Thyroid gland (tissue), 4 donors: ENCODE results near the gene C16orf82.

Experiments
- POLR2A ChIP-seq, 2 donors: fragments of 450-650 bp; IDR thresholded peaks; one replicate each; pipeline ENCODE4 v1.6.1; 2017; ENCODE audit warnings: antibody characterized with exemption in 2 of 2, mild to moderate bottlenecking in 2 of 2, moderate library complexity in 1 of 2
- TF ChIP-seq, protein P1 (sequence below), 6 experiments: fragments of 200-600 bp in 3 of 6; fragments of 450-650 bp in 3 of 6; sonication (generic) in 3 of 6; IDR thresholded peaks; one replicate each; pipeline ENCODE4 v1.5.1; 2016 to 2019; ENCODE audit warnings: antibody characterized with exemption in 6 of 6, mild to moderate bottlenecking in 2 of 6, inconsistent platforms in 1 of 6, moderate library complexity in 1 of 6

DNA sequence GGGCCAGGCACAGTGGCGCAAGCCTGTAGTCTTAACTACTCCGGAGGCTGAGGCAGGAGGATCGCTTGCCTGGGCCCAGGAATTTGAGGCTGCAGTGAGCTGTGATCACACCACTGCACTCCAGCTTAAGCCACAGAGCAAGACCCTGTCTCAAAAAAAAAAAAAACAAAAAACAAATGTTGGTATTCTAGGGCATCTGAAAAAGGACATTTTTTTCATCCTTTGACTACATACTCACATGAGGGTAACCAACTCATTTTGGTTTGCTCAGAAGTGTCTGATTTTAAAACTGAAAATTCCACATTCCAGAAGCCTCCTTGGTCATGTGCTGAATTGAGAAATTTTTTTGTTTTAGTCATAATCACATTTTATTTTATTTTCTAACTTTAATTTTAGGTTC is 12.7 kb upstream of the C16orf82 start:
- TF ChIP-seq, protein P1, sequence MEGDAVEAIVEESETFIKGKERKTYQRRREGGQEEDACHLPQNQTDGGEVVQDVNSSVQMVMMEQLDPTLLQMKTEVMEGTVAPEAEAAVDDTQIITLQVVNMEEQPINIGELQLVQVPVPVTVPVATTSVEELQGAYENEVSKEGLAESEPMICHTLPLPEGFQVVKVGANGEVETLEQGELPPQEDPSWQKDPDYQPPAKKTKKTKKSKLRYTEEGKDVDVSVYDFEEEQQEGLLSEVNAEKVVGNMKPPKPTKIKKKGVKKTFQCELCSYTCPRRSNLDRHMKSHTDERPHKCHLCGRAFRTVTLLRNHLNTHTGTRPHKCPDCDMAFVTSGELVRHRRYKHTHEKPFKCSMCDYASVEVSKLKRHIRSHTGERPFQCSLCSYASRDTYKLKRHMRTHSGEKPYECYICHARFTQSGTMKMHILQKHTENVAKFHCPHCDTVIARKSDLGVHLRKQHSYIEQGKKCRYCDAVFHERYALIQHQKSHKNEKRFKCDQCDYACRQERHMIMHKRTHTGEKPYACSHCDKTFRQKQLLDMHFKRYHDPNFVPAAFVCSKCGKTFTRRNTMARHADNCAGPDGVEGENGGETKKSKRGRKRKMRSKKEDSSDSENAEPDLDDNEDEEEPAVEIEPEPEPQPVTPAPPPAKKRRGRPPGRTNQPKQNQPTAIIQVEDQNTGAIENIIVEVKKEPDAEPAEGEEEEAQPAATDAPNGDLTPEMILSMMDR (IDR thresholded peaks at IDR 0.05): no peak
- TF ChIP-seq POLR2A (IDR thresholded peaks at IDR 0.05): no peak
